Measurements from ENCODE around the gene CABYR.

Gene CABYR, protein sequence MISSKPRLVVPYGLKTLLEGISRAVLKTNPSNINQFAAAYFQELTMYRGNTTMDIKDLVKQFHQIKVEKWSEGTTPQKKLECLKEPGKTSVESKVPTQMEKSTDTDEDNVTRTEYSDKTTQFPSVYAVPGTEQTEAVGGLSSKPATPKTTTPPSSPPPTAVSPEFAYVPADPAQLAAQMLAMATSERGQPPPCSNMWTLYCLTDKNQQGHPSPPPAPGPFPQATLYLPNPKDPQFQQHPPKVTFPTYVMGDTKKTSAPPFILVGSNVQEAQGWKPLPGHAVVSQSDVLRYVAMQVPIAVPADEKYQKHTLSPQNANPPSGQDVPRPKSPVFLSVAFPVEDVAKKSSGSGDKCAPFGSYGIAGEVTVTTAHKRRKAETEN

DNA sequence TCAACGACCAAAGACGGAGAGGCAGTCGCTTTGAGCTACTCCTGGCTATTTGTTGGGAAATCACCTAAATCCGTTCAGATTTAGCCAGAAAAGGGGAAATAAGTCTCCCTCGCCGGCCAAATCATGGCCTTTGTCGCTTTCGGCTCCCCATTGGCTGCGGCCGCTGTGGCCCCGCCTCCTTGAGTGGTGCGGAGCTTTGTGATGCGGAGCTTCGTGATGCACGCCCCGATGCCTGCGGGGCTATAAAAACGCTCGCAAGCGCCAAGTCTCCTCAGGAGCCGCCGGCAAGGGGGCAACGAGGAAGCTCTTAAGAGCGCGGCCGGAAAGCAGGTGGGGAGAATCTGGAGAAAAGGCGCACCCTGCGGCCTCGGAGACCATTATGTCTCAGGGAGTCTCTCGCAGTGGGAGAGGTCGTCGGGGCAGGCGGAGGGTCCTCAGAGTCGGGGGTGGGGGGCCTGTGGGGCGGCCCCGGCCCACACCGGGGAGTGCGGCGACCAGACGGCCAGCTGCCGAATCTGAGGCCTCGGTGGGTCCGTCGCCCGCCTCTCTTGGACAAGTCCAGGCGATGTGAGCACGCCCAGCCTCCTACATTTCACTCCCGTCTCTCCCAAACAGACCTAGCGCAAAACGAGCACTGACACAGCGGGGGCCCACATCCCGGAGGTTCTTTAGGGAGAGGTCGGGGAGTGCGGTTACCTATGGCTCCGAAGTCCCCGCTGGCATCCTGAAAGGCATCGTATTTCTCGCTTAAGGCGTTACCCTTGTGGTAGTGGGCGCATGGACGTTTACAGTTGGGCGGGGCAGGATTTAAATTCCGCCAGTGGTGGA lies at the start of gene CABYR:
CABYR (plus strand) TSS at position 274 of the 828 bp plus-strand sequence. CDS start 4,053 bp downstream, outside the sequence.
- peak within 1 kb of the TSS; percentile 49 for H3K4me3 ChIP-seq (ENCODE audit: low read depth, low read length)
- no peak within 1 kb of the TSS for H3K27ac ChIP-seq
- DNase-seq, result peak; percentile 31
- H3K36me3 ChIP-seq, result no peaks in the 10 kb centered on the region
- TF ChIP-seq, protein P1, sequence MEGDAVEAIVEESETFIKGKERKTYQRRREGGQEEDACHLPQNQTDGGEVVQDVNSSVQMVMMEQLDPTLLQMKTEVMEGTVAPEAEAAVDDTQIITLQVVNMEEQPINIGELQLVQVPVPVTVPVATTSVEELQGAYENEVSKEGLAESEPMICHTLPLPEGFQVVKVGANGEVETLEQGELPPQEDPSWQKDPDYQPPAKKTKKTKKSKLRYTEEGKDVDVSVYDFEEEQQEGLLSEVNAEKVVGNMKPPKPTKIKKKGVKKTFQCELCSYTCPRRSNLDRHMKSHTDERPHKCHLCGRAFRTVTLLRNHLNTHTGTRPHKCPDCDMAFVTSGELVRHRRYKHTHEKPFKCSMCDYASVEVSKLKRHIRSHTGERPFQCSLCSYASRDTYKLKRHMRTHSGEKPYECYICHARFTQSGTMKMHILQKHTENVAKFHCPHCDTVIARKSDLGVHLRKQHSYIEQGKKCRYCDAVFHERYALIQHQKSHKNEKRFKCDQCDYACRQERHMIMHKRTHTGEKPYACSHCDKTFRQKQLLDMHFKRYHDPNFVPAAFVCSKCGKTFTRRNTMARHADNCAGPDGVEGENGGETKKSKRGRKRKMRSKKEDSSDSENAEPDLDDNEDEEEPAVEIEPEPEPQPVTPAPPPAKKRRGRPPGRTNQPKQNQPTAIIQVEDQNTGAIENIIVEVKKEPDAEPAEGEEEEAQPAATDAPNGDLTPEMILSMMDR (IDR thresholded peaks at IDR 0.05; ENCODE audit: low read depth, low read length), result no peak
- H3K27me3 ChIP-seq (ENCODE audit: insufficient read depth, low read depth, severe bottlenecking), result no peaks in the 10 kb centered on the region
- no peaks in the 10 kb centered on the region for H3K9me3 ChIP-seq (ENCODE audit: severe bottlenecking)

DNA sequence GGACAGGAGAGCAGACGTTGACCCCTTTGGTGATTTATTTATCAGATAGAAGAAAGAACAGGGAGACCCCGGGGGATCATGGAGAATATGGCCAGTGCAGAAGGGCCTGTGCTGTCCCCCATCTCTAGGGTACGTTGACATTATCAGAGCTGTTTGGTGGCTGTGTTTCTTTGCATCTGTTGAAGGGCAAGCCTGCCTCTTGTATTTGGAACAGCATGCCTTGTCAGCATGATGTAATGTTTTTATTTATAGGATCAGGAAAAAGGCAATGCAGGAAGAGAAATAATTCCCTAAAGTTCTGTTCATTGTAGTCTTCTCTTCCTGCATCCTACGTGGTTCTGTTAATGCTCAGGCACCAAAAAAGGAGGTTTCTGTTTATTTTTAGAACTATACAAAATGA lies 49.8 kb upstream of the CABYR start:
- no peak for DNase-seq
- no peak overlapping the region for H3K27ac ChIP-seq
- H3K9me3 ChIP-seq (ENCODE audit: severe bottlenecking), result no peaks in the 10 kb centered on the region
- no peak overlapping the region for H3K4me3 ChIP-seq (ENCODE audit: low read depth, low read length)
- no peaks in the 10 kb centered on the region; the same call in 1 of the 2 replicates for H3K36me3 ChIP-seq
- H3K27me3 ChIP-seq (ENCODE audit: insufficient read depth, low read depth, severe bottlenecking), result no peaks in the 10 kb centered on the region
- TF ChIP-seq, protein P1 (IDR thresholded peaks at IDR 0.05; ENCODE audit: low read depth, low read length), result no peak

DNA sequence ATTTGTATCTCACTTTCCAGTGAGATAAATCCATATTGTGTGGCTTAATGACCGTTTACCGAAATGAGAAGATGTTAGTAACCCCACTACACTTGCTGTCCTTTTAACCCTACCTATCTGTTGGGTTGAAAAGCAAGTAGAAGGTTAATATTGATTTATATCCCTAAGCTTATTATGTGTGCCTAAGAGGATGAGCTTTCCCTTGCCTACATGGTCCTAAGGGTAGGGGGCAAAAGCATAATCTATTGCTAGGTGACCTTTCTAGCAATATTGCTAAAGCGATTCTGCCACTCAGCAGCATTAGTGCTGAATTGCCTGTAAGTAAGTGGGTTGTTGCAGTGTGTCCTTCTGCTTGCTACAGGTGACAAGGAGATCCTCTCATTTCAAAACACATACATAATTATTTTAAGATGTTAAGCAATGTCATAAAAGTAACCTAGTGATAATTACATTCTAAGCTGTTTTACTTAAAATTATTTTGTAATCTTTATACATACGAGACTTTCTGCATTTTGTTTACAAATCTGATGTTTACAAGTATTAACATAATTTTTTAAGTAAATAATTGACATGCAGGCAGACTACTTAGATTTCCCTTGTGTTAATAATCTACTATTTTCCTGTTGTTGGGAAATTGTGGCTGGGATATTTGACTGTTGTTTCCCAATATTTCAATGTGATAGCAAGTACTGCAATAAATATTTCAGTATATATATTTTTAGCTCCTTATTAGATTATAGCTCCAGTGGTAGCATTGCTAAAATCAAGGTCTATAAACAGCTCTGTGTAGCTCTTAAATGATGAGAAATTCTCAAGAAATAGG lies 49.1 kb upstream of the CABYR start:
- Histone ChIP-seq H3K9me3 (ENCODE audit: severe bottlenecking) (no peaks in the 10 kb centered on the region), H3K36me3 (no peaks in the 10 kb centered on the region; the same call in 1 of the 2 replicates), H3K27ac (no peak overlapping the region), H3K27me3 (ENCODE audit: insufficient read depth, low read depth, severe bottlenecking) (no peaks in the 10 kb centered on the region), H3K4me3 (ENCODE audit: low read depth, low read length) (no peak overlapping the region)
- peak; percentile 33 for DNase-seq
- TF ChIP-seq, protein P1 (IDR thresholded peaks at IDR 0.05; ENCODE audit: low read depth, low read length), result no peak

DNA sequence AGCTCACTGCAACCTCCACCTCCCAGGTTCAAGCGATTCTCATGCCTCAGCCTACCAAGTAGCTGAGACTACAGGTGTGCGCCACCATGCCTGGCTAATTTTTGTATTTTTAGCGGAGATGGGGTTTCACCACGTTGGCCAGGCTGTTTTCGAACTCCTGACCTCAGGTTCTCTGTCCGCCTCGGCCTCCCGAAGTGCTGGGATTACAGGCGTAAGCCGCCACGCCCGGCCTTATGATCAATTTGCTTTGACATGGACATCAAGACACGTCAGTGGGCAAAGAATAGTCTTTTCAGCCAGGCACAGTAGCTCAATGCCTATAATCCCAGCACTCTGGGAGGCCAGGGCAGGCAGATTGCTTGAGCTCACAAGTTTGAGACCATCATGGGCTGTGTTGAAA lies 48.0 kb upstream of the CABYR start:
- Histone ChIP-seq H3K27me3 (ENCODE audit: insufficient read depth, low read depth, severe bottlenecking) (no peaks in the 10 kb centered on the region), H3K36me3 (no peaks in the 10 kb centered on the region; the same call in 1 of the 2 replicates), H3K4me3 (ENCODE audit: low read depth, low read length) (no peak overlapping the region), H3K9me3 (ENCODE audit: severe bottlenecking) (no peaks in the 10 kb centered on the region), H3K27ac (no peak overlapping the region)
- TF ChIP-seq, protein P1 (IDR thresholded peaks at IDR 0.05; ENCODE audit: low read depth, low read length), result no peak
- no peak for DNase-seq

DNA sequence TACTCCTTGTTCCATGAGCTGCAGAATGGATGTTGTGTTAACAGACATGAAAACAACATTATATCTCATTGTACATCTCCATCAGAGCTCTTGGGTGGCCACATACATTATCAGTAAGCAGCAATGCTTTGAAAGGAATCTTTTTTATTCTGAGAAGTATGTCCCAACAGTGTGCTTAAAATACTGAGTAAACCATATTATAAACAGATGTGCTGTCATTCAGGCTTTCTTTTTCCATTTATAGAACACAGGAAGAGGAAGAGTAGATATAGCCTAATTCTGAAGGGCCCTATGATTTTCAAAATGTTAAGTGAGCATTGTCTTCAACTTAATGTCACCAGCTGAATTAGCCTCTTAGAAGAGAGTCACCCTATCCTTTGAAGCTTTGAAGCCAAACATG lies 44.3 kb upstream of the CABYR start:
- TF ChIP-seq, protein P1 (IDR thresholded peaks at IDR 0.05; ENCODE audit: low read depth, low read length), result no peak
- no peaks in the 10 kb centered on the region; the same call in 1 of the 2 replicates for H3K36me3 ChIP-seq
- no peak overlapping the region for H3K4me3 ChIP-seq (ENCODE audit: low read depth, low read length)
- no peak overlapping the region for H3K27ac ChIP-seq
- H3K27me3 ChIP-seq (ENCODE audit: insufficient read depth, low read depth, severe bottlenecking), result no peaks in the 10 kb centered on the region
- no peaks in the 10 kb centered on the region for H3K9me3 ChIP-seq (ENCODE audit: severe bottlenecking)
- DNase-seq, result no peak

Measured in WERI-Rb-1 (cell line).